Cardiac muscle cell (in vitro differentiated cells and primary cell): ENCODE measurements around the gene BIN1. TPM values are rescaled to one million over a fixed set of nuclear protein-coding genes. Genes with fewer than 3 reads are reported as not detected.

Experiments
- DNase-seq, 2 donors: peaks; one replicate each; pipeline versions ENCODE4 v3.0.0 to v3.0.0-alpha.2; 2010 to 2017; ENCODE audit warnings: low read depth in 1 of 2, low spot score in 1 of 2
- H3K27ac ChIP-seq: fragments of 200-600 bp; sonication (generic); 2 replicates; pipeline ENCODE4 v1.5.1; 2016
- H3K27me3 ChIP-seq: fragments of 200-600 bp; sonication (generic); 2 replicates; pipeline ENCODE4 v1.6.0; 2016; ENCODE audit warnings: control low read depth
- H3K36me3 ChIP-seq: fragments of 200-600 bp; sonication (generic); 2 replicates; pipeline ENCODE4 v1.5.1; 2016; ENCODE audit warnings: control low read depth
- H3K4me1 ChIP-seq: fragments of 200-600 bp; sonication (generic); 2 replicates; pipeline ENCODE4 v1.8.1; 2017; ENCODE audit warnings: low read depth, mild to moderate bottlenecking, mixed run types
- H3K4me3 ChIP-seq: fragments of 200-600 bp; sonication (generic); 2 replicates; pipeline ENCODE4 v1.5.1; 2016; ENCODE audit warnings: mild to moderate bottlenecking
- H3K9me3 ChIP-seq: fragments of 200-600 bp; sonication (generic); 2 replicates; pipeline ENCODE4 v1.5.1; 2017; ENCODE audit warnings: low read depth, mild to moderate bottlenecking, control low read depth
- polyA plus RNA-seq: library from polyadenylated mRNA; unstranded; fragments of >200 nt; fragmentation: Nextera tagmentation; extraction: Ambion mirVana; gene quantifications from 2 replicates; pipeline ENCODE4 v1.2.1, GENCODE V29; 2016
- total RNA-seq: library from RNA; depleted of rRNA; stranded (reverse); fragments of >200 nt; gene quantifications from 2 replicates; pipeline ENCODE4 v1.2.3, GENCODE V29; 2016
- TF ChIP-seq, protein P1 (sequence below): IDR thresholded peaks from 2 replicates; pipeline ENCODE4 v1.5.1; 2012; ENCODE audit warnings: low read depth, mild to moderate bottlenecking, low read length

The BIN1 gene
- total and polyA plus RNA-seq, 2 experiments from 2014 or later = 44.7 to 94.9 TPM

DNA sequence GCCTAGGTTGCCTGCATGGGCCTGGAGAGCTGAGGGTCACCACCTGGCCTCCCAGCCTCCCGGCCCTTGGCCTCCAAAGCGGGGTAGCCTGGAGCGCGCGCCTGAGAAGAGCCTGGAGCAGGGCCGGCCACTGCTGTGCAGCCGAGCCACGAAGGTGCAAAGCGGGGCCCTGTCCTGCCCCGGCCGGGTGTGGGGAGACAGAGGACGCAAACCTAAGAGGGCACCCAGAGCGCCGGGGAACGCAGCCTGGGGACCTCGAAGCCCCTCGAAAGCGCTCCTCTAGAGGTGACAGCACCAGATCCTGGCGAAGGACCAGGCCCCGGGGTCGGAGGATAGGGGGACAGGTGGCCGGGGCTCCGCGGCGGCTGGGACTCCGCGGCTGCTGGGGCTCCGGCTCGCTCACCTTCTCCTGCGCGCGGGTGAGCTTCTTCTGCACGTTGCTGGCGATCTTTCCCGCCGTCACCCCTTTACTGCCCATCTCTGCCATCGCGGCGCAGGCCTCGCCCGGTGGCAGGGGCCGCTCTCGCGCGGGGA is 430 bp downstream of the BIN1 start:
- no peaks in the 10 kb centered on the region for H3K36me3 ChIP-seq
- TF ChIP-seq, protein P1, sequence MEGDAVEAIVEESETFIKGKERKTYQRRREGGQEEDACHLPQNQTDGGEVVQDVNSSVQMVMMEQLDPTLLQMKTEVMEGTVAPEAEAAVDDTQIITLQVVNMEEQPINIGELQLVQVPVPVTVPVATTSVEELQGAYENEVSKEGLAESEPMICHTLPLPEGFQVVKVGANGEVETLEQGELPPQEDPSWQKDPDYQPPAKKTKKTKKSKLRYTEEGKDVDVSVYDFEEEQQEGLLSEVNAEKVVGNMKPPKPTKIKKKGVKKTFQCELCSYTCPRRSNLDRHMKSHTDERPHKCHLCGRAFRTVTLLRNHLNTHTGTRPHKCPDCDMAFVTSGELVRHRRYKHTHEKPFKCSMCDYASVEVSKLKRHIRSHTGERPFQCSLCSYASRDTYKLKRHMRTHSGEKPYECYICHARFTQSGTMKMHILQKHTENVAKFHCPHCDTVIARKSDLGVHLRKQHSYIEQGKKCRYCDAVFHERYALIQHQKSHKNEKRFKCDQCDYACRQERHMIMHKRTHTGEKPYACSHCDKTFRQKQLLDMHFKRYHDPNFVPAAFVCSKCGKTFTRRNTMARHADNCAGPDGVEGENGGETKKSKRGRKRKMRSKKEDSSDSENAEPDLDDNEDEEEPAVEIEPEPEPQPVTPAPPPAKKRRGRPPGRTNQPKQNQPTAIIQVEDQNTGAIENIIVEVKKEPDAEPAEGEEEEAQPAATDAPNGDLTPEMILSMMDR = no peak
- no peaks in the 10 kb centered on the region for H3K27me3 ChIP-seq
- H3K4me1 ChIP-seq = no peaks in the 10 kb centered on the region
- peak in 1 of 2 donors; percentile 27 for DNase-seq
- H3K9me3 ChIP-seq = no peaks in the 10 kb centered on the region
- H3K4me3 ChIP-seq = peak overlapping the region; percentile 45
- no peak overlapping the region for H3K27ac ChIP-seq

DNA sequence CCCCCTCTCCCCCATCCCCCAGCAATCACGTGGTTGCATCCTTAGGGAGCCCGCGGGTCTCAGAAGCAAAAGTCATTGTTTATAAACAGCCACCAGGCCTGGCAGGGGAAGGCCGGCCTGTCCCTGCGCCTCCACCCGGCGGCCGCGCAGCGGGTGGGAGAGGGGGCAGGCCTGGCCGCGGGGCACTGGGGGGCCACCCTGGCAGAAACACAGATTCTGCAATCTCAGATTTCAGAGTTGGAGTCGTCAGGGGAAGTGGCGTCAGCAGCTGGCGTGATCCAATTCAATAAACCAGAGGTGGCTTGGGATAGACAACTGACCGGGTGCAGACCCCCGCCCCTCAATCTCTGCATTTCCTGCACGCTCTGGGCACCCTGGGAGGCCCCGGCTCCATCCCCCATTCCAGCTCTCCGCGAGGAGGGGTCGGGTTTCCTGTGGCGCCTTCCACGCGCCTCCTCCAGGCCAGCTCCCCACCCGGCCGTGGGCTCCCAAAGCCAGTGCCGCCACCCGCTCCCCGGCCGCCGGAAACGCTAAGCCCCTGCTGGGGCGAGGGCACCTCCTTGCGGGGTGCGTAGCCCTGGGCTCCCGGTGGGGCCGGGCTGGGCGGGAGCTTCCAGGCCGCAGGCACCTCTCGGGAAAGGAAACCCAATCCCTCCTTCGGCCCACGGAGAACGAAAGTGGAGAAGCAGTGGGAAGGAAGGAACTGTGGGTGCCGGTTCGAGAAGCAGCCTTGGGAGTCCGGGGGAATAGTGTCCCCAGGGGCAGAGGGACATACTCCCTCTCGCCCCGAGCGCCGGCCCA is 1.1 kb downstream of the BIN1 start:
- Histone ChIP-seq H3K36me3 (no peaks in the 10 kb centered on the region), H3K27ac (no peak overlapping the region), H3K27me3 (no peaks in the 10 kb centered on the region), H3K9me3 (no peaks in the 10 kb centered on the region), H3K4me1 (no peaks in the 10 kb centered on the region), H3K4me3 (peak overlapping the region; percentile 45)
- peak; percentile 47 to 61 for DNase-seq
- TF ChIP-seq, protein P1 = peak; percentile 3

GRCh38 chr2:127104881-127105655 is 1.9 kb downstream of the BIN1 start:
- Histone ChIP-seq H3K36me3 (no peaks in the 10 kb centered on the region), H3K4me1 (no peaks in the 10 kb centered on the region), H3K27me3 (no peaks in the 10 kb centered on the region), H3K9me3 (no peaks in the 10 kb centered on the region), H3K4me3 (peak overlapping the region; percentile 45), H3K27ac (no peak overlapping the region)
- peak in 1 of 2 donors; percentile 22 for DNase-seq
- TF ChIP-seq, protein P1 = no peak

- Histone ChIP-seq H3K4me1 (no peaks in the 10 kb centered on the region), H3K4me3 (no peak overlapping the region), H3K27me3 (no peaks in the 10 kb centered on the region), H3K27ac (no peak overlapping the region), H3K9me3 (no peaks in the 10 kb centered on the region), H3K36me3 (no peaks in the 10 kb centered on the region)
- no peak for DNase-seq
- TF ChIP-seq, protein P1 = no peak
Measured at GRCh38 chr2:127104166-127104660, 2.7 kb downstream of the BIN1 start.

DNA sequence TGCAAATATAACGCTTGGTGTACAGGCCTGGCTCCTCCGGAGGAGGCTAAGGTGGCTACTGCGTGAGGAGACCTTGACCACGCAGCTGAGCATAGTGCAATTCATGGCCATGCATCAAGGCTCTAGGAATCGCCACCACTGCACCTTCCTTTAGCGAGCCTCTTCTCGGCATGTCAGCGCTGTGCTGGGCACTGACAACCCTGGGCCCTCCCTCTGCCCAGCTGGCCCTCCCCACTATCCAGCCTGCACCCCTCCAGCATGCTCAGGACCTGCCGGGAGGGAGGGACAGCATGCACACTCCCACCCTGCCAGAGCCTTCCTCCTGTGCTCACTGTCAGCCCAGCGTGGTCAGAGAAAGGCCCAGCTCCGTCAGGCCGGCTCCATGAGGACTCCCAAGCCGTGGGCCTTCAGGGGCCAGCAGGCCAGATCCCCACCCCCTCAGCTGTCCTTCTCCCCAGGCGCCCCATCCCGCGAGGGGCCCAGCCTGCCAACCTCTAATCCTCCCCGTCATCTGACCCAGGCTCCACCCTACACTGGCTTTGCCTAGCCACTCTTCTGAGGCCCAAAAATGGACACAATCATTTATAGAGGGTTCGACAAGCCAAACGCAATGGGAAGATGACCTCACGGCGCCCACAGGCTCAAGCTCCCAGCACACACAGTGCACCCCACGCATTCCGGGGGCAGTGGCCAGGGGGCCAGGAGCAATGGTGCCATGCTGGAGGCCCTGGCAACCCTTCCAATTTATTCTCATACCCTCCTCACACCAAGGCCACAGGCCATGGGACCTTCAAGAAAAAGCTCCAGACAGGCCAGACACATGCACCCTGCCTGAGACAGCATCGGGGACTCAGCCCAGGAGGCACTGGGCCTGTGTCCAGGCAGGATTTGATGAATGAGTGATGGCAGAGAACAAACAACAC is 3.5 kb downstream of the BIN1 start:
- H3K27me3 ChIP-seq = no peaks in the 10 kb centered on the region
- no peak for DNase-seq
- H3K27ac ChIP-seq = no peak overlapping the region
- no peaks in the 10 kb centered on the region for H3K36me3 ChIP-seq
- no peaks in the 10 kb centered on the region for H3K4me1 ChIP-seq
- H3K9me3 ChIP-seq = no peaks in the 10 kb centered on the region
- TF ChIP-seq, protein P1 = no peak
- no peak overlapping the region for H3K4me3 ChIP-seq
